HG02610 (cell line): ENCODE data around the gene TM4SF4.

Experiments used
- ATAC-seq: cut with Tn5 transposase; IDR thresholded peaks from one replicate; pipeline ENCODE4 v1.9.1; 2021; ENCODE audit warnings: mild to moderate bottlenecking, moderate library complexity; ENCODE audit not compliant: unreplicated experiment

Gene TM4SF4

DNA sequence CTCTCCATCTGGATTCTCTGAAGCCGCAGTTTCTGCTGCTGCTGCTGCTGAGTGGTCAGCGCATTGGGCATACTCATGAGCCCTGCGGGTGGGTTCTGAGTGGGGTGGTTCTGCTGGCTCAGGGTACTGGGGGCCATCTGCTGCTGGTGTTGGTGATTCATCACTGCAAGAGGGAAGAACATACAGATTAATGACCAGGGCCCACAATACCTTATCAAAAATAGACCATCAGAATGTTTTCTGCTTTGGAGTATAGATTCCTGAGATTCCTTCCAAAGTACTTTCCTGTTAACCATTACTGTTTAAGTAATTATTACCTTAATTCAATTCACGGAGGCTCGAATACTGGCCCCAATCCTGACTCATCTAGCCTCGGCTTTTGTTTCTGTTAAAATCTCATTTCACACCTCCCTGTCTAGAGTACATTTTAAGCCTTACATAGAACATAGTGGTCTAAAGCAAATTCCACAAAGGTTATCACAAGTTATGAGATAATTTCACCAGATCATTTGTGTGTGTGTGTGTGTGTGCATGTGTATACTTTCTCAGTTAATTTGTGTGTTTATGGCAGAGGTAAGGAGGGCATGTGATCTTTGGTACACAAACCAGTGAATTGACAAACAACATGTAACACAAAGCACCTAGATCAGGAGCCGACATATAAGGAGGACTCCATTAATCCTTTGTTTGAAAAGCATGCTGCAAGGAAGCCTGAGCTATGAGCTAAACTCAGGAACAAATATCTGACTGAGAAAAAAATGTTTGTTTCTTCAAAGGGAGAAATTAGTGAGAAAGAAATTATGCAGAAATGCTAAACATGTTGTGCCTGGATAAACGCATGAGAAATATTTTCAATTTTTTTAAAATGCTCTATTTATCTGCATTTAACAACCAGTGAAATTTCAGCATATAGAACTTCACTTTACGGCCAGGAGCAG is 68.1 kb downstream of the TM4SF4 start:
- ATAC-seq = no peak

- no peak for ATAC-seq
Observed at GRCh38 chr3:149545049-149545448, 70.6 kb downstream of the TM4SF4 start.

DNA sequence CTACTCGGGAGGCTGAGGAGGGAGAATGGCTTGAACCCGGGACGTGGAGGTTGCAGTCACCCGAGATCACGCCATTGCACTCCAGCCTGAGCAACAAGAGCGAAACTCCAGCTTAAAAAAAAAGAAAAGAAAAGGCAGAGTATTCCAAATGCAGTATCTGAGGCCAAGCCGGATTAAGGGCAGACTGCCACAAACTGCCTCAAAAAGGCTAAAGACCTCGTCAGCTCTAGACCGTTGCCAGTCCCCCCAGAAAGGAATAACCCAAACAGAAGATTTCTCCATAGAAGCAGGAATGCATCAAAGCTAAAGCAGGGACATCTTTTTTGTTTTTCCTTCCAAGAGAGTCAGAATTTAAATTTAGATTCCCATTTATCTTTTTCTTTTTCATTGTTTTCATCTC is 72.9 kb downstream of the TM4SF4 start:
- no peak for ATAC-seq

DNA sequence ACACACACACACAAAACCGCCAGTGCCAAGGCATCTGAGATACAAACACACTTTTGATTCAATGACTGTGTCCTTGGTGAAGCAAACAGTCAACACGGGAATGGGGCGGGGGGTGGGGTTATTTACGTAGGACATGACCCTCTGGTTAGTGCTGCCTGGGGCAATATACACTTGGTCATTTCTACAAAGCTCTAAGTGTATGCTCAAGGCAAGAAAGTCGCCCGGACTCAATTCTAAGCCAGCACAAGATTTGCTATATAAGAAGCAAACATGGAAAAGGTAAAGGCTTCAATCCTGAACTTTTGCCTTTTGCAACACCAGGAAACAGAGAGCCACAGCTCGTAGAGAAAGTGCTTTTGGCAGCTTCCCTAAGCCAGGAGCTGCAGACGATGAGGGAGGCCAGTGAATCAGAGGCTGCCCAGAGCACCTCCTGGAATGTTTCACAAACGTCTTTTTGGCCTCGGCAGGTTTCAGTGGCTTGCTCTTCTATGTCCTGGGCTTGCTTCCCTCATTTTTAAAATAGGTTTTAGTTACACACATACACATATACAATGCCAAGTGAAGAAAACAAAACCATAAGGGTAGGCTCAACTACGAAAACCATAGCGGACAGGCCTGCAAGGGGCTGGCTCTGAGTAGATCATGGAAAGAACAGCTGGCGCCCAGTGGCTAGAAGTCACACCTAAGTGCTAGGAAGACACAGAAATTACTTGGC is 73.6 kb downstream of the TM4SF4 start:
- ATAC-seq = no peak

DNA sequence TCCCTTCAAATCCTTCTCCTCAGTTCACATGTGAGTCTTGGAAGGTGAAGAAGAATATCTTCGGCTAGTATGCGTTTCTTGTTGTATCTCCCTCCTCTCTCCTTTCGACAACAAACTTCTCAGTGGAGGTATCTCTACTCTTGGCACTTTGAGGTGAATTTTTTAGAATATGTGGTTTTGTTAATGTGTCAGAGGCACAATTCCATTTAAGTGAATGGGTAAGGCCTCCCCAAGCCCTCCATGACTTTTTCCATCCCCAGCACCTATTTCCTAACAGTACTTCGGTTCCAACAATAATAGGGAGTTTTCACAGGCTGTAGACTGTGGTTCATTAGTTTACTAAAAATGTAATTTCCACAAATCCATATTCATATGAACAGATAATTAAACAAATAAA is 74.2 kb downstream of the TM4SF4 start:
- no peak for ATAC-seq

- ATAC-seq = no peak
Observed at GRCh38 chr3:149551500-149551899, 77.0 kb downstream of the TM4SF4 start.

DNA sequence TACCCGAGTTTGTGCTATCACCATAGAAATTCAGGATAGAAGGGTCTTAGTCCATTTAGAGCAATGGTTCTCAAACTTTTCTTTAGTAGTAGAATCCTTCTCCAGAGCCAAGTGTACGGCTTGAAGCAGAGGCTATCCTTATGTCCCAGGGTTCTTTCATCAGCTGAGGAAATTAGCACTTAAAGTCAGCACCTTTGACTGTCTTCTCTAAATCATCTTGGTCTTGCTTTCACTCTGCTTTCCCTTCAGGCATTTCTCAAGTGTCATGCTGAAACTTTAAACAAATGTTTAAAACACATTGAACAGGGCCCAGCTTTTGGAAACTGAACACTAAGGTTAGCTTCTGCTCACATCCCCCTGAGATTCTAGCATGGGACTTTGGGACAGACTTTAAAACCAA is 78.2 kb downstream of the TM4SF4 start:
- ATAC-seq = no peak
